GM12891 (cell line): ENCODE measurements around the gene CHRND.

Experiments
- DNase-seq: peaks from one replicate; pipeline ENCODE4 v3.0.0; 2011; ENCODE audit warnings: low spot score; ENCODE audit not compliant: insufficient read length
- FAIRE-seq: peaks from 2 replicates; lab custom pipeline; 2011; peaks lifted over from hg19 to GRCh38; lab: Jason Lieb, UNC
- PAX5 ChIP-seq: IDR thresholded peaks from 2 replicates; pipeline ENCODE4 v1.6.1; 2011; ENCODE audit warnings: low read length, moderate library complexity, mild to moderate bottlenecking; ENCODE audit not compliant: insufficient read depth, severe bottlenecking
- POLR2A ChIP-seq: IDR thresholded peaks from 2 replicates; pipeline ENCODE4 v1.6.1; 2011; ENCODE audit warnings: low read depth, low read length, control low read depth
- POLR2AphosphoS5 ChIP-seq: IDR thresholded peaks from 2 replicates; pipeline ENCODE4 v1.6.1; 2011; ENCODE audit warnings: low read depth, low read length, control low read depth
- POU2F2 ChIP-seq: IDR thresholded peaks from 2 replicates; pipeline ENCODE4 v1.6.1; 2011; ENCODE audit warnings: low read depth, mild to moderate bottlenecking, control low read depth, low read length, moderate library complexity
- SPI1 ChIP-seq: IDR thresholded peaks from 2 replicates; pipeline ENCODE4 v1.6.1; 2011; ENCODE audit warnings: low read depth, low read length, control low read depth
- TAF1 ChIP-seq: IDR thresholded peaks from 2 replicates; pipeline ENCODE4 v1.6.1; 2011; ENCODE audit warnings: low read depth, low read length, control low read depth

Gene CHRND

GRCh38 chr2:232493701-232494474 lies 32.1 kb upstream of the CHRND start:
- FAIRE-seq (no peak), DNase-seq (no peak)
- TF ChIP-seq POLR2A (no peak), POU2F2 (no peak), TAF1 (no peak), SPI1 (no peak), POLR2AphosphoS5 (no peak), PAX5 (no peak)

DNA sequence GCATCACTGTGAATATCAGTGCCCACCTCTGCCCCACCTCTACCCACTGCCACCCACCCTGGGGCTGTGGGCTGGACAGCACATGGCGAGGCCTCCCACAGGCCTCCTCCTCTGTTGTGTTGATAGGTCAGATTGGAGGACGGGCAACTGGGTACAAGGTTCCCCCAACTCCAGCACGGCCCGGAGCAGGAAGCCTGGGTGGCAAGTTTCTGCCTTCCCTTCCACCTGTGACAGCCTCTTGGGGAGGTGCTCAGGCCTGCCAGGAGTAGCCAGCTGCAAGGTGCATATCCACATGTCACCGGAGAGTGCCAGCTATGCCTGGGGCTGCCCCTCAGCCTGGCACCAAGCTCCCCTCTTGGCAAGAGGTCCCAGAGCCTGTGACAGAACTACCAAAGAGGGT lies 31.4 kb upstream of the CHRND start:
- no peak for DNase-seq
- TF ChIP-seq TAF1 = no peak
- TF ChIP-seq SPI1 = no peak
- no peak for TF ChIP-seq POLR2A
- no peak for TF ChIP-seq PAX5
- no peak for TF ChIP-seq POU2F2
- TF ChIP-seq POLR2AphosphoS5 = no peak
- FAIRE-seq = no peak

GRCh38 chr2:232495292-232495691 lies 30.7 kb upstream of the CHRND start:
- no peak for FAIRE-seq
- TF ChIP-seq SPI1 (no peak), POLR2AphosphoS5 (no peak), PAX5 (no peak), POU2F2 (no peak), POLR2A (no peak), TAF1 (no peak)
- no peak for DNase-seq

DNA sequence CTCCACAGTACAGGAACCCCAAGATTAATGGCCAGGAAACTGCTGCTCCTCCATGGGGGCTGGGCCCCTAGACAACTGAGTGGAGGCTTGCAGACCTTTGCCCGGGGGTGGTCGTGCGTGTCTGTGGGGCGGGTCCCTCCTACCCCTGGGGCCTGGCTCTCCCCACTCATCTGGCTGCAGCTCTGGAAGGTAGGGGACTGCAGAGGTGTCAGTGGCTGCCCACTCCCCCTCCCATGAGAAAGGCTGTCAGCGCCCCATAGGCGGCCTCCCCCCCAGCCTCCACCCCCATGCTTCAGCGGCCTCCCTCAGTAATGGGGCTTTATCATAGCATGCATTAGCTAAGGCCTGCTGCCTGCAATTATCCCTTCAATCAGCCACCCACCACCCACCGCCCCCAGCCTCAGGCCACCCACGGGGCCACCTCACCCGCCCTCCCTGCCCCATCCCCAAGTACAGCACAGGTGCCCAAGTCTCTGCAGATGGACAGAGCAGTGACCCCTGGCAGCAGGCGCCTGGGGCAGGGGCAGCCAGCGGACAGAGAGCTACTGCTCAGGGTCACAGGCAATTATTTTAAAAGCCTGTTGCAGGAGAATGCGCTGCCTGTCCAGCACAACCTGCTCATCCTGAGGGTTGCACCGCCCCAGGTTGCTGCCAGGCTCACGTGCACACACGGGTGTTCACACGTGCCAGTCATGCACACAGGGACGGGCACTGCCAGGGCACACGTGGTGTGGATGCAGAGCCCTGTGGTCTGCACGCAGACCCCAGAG lies 29.3 kb upstream of the CHRND start:
- TF ChIP-seq SPI1 (no peak), POLR2A (no peak), TAF1 (no peak), POU2F2 (no peak), PAX5 (no peak), POLR2AphosphoS5 (no peak)
- DNase-seq (no peak), FAIRE-seq (no peak)

DNA sequence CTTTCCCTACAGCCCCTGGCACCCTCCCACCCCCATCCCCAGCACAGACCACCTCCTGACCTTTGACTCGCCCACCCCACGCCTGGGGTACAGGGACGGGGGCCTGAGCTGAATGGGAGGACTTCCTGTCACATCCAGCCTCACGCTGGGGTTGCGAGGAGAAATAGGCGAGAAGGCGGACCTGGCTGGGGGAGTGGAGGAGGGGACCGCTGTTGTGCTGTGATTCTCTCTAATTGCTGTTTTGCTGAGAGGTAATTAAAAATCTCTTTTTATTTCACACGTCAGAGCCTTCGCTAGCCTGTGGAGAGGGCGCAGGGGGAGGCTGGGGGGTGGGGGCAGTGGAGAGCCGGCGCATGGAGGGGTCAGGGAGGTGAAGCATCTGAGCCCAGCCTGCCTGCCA lies 28.6 kb upstream of the CHRND start:
- TF ChIP-seq TAF1 = no peak
- TF ChIP-seq POLR2A = no peak
- no peak for TF ChIP-seq POLR2AphosphoS5
- no peak for TF ChIP-seq POU2F2
- no peak for TF ChIP-seq SPI1
- TF ChIP-seq PAX5 = no peak
- no peak for FAIRE-seq

DNA sequence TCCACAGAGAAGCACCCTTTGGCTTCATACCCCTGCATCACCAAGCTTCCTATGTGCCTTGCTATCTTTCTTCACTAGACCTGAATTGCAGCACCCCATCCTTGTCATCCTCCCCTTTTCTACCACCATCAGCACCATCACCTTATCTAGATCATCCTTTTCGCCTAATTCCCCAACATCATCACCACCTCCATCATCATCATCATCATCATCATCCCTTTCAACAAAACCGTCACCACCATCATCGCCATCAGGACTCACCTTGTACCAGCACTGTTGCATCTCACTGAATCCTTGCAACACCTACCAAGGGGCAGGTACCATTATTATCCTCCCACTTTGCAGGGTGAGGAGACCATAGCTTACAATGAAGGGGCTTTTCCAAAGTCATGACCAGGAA lies 27.5 kb upstream of the CHRND start:
- no peak for DNase-seq
- TF ChIP-seq PAX5 (no peak), POU2F2 (no peak), POLR2AphosphoS5 (no peak), POLR2A (no peak)
- no peak for FAIRE-seq

More for the DNA sequence above, 28.6 kb upstream of the CHRND start:
- no peak for DNase-seq

GRCh38 chr2:232501331-232501771 lies 24.6 kb upstream of the CHRND start:
- FAIRE-seq (no peak), DNase-seq (no peak)
- TF ChIP-seq PAX5 = no peak
- TF ChIP-seq SPI1 = no peak
- TF ChIP-seq TAF1 = no peak
- TF ChIP-seq POLR2A = no peak
- TF ChIP-seq POLR2AphosphoS5 = no peak
- TF ChIP-seq POU2F2 = no peak

GRCh38 chr2:232501794-232502390 lies 24.1 kb upstream of the CHRND start:
- TF ChIP-seq TAF1 (no peak), SPI1 (no peak), PAX5 (no peak)
- DNase-seq = no peak
- FAIRE-seq = no peak

GRCh38 chr2:232502511-232502910 lies 23.4 kb upstream of the CHRND start:
- FAIRE-seq (no peak), DNase-seq (no peak)
- TF ChIP-seq SPI1 = no peak
- TF ChIP-seq POLR2A = no peak
- TF ChIP-seq PAX5 = no peak
- TF ChIP-seq TAF1 = no peak
- TF ChIP-seq POU2F2 = no peak
- no peak for TF ChIP-seq POLR2AphosphoS5
